NCI-H146 (cell line): ENCODE data around the gene APPBP2.
"Not testable (repeated sequence)": the region's sequence is repeated elsewhere in the genome, so short reads cannot be mapped to it uniquely, and the experiment has no call there.

Experiments
- DNase-seq: peaks from one replicate; lab custom pipeline; 2025; lab: John Stamatoyannopoulos, UW

The APPBP2 gene

DNA sequence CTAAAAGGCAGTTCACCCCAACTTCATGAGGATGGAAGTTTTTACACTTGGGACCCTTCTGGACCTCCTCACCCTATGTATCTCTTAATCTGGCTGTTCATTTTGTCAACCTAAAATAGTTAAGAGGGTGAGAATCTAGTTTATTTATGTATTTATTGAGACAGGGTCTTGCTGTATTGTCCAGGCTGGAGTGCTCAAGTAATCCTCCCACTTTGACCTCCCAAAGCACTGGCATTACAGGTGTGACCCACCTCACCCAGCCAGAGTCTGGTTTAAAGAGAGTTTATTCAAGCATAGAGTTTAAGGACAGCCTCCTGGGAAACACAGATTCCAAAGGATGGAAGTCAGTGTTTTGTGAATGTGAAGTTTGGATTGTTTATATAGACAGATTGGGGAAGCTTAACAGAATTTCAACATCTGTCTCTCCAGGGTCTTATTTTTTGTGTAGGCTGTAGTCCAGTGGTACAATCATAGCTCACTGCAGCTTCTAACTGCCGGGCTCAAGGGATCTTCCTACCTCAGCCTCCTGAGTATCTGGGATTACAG, 8.0 kb upstream of the APPBP2 start:
- DNase-seq: no peak

DNA sequence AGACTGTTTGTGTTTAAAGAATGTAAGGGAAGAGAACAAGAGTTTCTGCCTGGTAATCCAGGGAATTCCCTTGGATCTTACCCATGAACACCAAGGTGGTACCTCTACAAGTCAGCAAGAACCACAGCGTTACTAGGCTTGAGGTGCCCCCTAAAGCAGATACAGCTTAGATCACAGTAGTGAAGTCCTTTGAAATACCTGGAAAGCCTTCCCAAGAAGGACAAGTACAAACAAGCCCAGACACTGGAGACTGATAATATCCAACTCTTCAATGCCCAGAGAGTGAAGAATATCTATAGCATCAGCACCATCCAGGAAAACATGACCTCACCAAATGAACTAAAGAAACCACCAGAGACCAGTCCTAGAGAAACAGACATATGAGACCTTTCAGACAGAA, 3.8 kb upstream of the APPBP2 start:
- DNase-seq: no peak

DNA sequence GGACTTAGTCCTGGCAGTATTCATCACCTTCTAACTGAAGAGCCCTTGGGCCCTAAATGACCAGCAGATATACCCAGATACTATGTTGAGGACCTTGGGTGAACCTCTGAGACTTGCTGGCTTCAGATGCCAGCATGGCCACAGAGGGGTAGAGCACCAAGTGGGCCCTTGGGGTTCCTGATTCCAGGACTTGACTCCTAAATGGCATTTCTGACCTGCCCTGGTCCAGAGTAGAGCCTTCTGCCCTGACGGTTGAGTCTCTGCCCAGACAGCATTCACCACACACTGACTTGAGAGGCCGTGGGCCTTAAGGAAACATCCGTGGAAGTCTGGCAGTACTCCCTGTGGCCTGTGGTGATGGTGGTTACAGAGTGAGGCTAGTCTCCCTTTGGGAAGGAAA, 2.8 kb upstream of the APPBP2 start:
- no peak for DNase-seq

DNA sequence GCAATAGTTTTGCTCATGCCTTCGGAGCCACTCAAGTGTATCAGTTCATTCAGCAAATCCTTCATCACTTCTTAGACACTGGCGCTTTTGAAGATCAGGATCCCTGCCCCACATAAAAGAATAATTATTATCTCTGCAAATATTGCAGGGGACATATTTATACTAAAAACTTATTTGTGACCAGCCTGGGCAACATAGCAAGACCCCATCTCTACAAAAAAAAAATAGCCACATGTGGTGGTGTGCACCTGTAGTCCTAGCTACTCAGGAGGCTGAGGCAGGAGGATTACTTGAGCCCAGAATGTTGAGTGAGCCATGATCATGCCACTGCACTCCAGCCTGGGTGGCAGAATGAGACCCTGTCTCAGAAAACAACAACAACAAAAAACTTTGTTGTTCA, 1.7 kb upstream of the APPBP2 start:
- no peak for DNase-seq

DNA sequence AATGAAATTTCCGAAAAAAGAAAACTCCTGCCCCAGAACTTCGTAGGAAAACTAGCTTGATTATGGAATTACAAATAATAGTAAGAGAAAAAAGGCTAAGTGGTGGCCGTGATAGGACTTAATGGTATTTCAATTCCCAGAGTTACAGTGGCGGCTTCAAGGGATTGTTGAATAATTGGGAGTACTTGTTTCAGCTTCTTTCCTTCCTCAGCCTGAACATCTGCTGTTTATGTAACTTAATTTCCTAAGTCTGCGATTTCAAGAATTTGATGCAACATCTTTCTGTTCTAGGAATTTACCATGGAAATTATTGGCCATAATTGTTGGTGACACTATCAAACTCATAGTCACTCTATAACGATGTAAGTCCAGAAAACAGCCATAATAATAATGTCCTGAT, 684 bp upstream of the APPBP2 start:
- no peak for DNase-seq

DNA sequence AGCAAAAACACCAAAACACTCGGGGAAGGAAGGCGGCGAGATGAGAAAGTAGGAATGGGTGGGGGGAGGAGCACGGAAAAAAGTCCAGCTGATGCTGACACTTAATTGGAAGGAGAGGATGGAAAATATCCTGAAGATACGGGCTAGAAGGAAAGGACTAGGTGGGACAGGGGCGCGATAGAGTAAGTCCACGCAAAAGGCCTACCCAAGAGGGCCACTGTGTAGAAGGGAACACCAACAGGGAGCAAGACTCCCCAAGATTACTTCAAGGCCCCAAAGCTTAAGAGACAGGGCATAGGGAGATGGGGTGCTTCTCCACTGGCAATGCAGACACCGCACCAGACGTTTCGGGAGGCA, 736 bp downstream of the APPBP2 start:
- peak; percentile 16 for DNase-seq

DNA sequence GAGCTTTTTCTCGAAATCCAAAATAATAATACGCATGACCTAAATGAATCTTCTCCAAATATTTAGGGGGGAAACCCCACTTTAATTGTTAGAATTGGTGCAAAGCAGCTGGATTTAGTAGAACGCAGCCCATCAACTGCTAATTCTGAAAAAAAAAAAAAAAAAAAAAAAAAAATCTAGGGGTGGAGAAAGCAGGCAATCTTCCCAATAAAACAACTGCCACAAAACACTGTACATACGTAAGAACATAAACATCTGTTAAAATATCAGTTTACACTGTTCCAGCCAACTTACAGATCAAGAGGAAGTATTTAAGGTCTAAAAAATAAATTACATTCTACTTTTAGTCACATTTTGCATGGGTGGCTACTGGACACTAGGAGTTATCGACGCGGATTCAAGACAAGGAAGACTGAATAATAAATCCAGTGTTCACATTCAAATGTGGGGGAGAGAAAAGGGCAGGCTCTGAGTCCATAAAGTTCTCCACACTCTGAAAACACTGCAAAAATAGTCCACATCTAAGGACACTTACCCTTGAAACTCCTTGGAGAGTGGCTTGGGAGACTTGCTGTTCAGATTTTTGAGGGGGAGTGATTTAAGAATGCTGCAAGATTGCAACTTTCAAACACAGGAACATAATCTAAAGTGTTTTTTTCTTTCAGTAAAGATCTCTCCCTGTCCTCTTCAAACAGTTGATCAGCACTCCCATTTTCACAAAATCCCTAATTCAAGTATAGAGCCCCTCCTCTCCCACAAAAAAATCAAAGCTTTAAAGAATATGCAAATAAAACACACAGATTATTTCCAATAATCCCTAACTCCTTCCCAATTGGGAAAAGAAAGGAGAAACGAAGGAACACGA, 1.3 kb downstream of the APPBP2 start:
- no peak for DNase-seq

DNA sequence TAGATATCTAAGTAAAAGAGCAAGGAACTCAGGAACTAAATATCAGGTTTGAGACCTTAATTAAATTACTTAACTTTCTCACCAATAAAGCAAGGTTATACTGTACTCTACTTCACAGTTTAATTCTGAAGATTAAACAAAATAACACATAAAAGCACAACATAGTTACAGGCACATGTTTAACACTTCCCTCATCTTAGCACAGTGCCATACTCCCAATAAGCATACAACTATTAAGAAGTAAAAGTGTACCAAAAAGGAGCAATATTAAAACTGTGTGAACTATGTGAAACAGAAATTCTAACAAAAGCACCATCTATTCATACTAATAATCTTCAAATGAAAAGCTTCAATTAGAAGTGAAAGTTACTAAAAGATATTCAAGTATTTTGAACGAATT, 2.2 kb downstream of the APPBP2 start:
- DNase-seq: no peak

DNA sequence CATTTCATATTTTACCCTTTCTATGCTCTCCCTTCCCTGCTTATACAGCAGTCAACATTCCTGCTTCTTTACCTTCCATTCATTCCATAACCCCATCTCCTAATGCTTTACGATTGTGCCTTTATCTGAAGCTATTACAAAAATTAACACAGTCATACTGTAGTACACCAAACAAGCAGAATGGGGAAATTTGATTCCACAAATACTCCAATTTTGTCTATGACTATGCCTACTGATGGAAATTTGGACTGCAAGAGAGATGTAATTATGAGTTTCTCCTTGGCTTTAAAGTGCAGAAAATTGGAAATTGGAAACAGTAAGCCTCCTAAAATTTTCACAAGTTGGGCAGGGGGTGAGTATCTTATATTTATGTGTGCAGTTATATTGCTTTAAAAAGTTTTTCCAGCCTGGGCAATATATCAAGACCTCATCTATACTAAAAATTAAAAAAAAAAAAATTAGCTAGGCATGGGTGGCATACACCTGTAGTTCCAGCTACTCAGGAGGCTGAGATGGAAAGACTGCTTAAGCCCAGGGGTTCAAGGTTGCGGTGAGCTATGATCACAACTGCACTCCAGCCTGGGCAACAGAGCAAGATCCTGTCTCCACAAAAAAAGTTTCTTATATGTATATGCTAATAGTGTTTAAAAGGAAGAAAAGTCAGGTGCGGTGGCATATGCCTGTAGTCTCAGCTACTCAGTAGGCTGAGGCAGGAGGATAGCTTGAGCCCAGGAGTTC, 3.0 kb downstream of the APPBP2 start:
- no peak for DNase-seq

DNA sequence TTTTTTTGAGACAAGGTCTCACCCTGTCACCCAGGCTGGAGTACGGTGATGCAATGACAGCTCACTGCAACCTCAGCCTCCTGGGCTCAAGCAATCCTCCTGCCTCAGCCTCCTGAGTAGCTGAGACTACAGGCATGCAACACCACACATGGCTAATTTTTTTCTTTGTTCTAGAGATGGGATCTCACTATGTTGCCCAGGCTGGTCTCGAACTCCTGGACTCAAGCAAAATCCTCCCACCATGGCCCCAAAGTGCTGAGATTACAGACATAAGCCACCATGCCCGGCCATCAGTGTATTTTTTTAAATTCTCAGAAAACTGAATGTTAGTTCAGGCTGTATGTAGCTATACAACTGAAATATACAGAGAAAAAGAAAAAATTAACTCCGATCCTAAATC, 6.2 kb downstream of the APPBP2 start:
- no peak for DNase-seq

DNA sequence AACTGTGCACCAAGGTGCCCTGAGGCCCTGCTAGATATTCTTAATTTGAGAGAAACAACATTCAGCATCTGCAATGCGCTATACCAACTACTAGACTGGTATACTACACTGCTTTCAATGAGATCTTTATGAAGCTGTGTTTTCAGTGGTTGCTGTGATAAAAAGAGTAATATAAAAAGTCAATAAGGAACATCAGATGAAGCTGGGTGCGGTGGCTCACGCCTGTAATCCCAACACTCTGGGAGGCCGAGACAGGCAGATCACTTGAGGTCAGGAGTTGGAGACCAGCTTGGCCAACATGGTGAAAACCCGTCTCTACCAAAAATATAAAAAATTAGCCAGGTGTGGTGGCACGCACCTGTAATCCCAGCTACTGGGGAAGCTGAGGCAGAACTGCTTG, 10.4 kb downstream of the APPBP2 start:
- not testable (repeated sequence) for DNase-seq

DNA sequence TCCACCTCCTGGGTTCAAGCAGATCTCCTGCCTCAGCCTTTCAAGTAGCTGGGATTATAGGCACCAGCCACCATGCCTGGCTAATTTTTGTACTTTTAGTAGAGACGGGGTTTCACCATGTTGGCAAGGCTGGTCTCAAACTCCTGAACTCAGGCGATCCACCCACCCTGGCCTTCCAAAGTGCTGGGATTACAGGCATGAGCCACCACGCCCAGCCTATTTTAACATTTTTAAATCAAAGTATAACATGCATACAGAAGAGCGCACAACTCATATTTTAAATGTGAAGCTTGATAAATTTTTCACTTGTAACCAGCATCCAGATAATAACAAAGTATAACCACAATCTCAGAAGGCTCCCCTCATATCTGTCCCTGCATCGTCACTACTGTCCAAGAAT, 10.8 kb downstream of the APPBP2 start:
- not testable (repeated sequence) for DNase-seq

DNA sequence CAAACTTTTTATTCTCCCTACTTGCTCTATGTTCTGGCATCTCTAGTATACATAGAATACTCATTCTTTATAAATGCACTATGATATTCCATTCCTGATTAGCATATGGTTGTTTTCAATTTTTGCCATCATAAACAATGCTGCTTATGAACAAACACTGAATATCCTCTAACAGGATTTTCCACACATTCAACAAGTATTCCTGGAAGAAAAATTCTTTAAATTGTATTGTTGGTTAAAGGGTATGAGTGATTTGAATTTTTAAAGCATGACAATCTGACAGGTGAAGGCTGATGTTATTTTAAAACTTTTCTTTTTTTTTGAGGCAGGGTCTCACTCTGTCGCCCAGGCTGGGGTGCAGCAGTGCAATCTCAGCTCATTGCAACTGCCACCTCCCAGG, 11.5 kb downstream of the APPBP2 start:
- no peak for DNase-seq

DNA sequence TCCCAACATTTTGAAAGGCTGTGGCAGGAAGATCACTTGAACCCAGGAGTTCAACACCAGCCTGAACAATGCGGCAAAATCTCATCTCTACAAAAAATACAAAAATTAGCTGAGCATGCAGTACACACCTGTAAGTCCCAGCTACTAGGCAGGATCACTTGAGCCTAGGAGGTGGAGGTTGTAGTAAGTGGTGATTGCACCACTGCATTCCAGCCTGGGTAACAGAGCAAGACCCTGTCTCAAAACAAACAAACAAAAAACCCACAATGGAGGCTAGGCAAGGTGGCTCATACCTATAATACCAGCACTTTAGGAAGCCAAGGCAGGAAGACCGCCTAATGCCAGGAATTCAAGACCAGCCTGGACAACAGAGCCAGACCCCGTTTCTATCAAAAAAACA, 12.0 kb downstream of the APPBP2 start:
- no peak for DNase-seq

DNA sequence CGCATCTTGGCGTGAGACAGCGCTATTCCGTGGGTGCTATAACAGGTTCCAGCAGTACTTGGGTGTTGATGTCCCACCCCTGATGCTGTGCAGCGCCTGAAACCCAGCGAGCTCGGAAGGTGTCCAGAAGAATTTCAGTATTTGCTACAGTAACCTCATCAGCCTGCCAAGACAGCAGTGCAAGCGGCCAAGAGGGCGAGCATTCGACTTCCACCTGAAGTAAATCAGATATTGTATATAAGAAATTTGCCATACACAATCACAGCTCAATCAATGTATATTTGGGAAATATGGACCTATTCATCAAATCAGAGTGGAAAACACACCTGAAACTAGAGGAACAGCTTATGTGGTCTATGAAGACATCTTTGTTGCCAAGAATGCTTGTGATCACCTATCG, 13.0 kb downstream of the APPBP2 start:
- no peak for DNase-seq

DNA sequence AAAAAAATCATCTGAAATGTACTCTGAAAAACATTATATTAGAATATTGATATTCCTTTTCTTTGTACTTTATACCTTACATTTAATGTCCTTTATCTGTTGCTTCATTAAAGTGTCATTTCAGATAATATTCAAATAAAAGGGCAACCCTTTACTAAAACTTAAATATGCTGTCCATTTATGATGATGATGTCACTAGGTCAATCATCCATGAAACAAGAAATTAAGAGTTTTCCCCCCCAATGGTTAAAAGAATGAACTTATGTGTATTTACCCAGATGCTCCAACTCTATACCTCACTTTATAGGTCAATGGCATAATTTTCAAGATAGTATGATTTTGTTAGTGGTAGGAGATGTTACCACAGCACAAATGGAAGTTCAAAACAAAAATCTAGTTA, 15.3 kb downstream of the APPBP2 start:
- DNase-seq: no peak

DNA sequence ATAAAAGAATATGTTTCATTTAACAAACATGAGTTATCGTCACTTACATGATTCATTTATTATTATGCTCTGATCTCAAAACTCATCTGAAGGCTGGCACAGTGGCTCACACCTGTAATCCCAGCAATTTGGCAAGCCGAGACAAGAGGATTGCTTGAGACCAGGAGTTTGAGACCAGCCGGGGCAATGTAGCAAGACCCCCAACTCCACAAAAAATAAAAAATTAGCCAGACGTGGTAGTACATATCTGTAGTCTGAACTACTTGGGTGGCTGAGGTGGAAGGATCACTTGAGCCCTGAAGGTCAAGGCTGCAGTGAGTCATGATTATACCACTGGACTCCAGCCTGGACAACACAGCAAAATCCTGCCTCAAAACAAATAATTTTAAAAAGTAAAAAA, 16.0 kb downstream of the APPBP2 start:
- no peak for DNase-seq

DNA sequence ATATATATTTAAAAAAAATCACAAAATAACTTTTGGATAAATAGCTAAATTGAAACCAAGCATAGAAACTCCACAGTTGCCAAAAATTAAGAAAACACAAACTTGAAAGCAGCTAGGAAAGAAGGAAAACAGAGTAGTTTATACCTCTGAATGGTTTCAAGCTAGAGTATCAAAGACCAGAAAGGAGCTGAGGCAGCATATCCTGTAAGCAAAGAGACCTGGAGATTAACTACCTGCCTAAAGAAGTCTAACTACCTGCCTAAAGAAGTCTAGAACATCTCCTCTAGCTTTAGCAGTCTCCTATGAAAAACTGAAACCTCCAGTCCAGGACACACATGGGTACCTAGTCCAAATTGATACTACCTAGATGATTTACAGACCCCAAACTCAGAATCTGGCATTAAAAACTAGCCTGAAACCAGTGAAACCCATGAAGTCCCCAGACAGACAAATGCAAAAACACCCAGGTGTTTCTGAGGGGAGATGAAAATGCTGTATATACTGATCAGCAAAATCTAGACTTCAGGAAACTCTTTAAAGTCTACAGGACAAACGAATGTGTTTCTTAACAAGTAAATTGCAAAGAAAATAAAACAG, 17.6 kb downstream of the APPBP2 start:
- DNase-seq: no peak

DNA sequence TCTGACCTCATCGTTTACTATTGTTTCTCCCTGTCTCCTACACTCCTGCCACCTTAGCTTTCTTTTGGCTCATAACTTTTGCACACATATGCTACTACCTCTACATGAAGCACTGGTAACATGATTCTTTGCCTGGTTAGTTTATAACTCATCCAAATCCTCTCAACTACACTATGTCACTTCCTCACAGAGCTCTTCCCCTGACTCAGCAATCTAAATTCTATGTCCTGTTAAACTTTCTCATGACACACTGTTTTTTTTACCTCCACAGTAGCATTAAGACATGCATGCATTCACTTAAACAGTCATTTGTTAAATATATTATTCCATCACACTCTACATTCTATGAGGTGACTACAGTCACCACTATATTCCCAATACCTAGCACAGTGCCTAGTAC, 19.7 kb downstream of the APPBP2 start:
- no peak for DNase-seq

DNA sequence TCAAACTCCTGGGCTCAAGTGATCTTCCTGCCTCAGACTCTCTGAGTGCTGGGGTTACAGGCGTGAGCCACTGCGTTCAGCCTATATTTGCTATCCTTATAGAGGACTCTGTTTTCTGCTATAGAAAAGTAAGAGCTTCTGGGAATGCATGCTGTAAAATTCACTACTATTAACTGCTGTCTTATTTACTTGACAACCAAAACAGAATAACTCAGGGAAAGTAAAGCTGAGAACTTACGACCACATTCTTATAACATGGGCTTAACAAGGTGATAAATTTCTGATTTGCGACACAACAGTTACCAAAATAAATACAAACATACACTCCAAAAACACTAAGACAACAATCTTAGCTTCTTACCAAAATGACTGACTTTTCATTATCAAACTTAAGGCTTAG, 23.9 kb downstream of the APPBP2 start:
- DNase-seq: no peak

DNA sequence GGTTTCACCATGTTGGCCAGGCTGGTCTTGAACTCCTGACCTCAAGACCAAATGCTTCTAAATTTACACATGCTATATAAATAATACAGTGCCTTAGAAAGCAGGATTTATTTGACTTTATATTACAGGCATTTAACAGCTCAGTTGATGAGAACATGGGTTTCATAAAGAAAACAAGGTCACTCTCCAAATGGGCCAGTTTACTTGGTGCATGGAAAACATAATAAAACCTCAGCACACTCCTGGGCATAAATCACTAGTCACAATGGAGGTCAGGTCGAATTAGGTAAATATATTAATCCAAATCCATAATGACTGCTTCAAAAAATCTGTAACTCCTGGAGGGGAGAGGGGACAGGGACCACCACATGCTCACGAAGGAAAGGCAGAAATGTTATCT, 24.5 kb downstream of the APPBP2 start:
- DNase-seq: no peak

DNA sequence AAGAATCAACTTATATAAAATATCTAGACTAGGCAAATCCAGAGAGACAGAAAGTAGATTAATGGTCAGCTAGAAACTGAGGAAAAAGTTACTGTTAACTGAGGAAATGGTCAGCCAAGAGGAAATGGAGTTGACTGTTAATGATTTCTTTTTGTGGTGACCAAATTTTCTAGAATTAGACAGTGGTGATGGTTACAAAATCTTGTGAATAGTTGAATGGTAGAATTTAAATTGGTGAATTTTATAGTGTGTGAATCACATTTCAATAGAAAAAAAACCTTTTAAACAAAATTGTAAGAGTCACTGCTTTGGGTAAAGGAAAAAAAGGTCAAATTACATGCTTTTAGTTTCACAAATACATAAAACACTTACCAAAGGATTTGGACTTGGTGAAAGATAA, 30.0 kb downstream of the APPBP2 start:
- DNase-seq: no peak

DNA sequence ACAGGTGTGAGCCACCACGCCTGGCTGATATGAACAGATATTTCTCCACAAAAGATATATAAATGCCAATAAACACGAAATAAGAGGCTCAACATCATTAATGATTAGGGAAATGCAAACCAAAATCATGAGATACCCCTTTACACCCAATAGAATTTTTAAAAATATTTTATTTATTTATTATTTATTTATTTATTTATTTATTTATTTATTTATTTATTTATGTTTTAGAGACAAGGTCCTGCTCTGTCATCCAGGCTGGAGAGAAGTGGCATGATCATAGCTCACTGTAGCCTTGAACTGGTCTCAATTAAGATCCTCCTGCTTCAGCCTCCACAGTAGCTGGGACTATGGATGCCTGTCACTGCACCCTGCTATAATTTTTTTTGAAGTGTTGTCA, 30.8 kb downstream of the APPBP2 start:
- no peak for DNase-seq
